Ishikawa (cell line): Measurements from ENCODE around the gene HDAC8.
A peak's percentile ranks its signal among the peaks of the same experiment; 100 is the strongest.

Experiments
- CEBPB ChIP-seq: IDR thresholded peaks from 2 replicates; pipeline ENCODE4 v1.6.1; 2012
- CREB1 ChIP-seq: IDR thresholded peaks from 2 replicates; pipeline ENCODE4 v1.6.1; 2012; ENCODE audit warnings: low read depth
- EGR1 ChIP-seq: IDR thresholded peaks from 2 replicates; pipeline ENCODE4 v1.6.1; 2012
- EP300 ChIP-seq: IDR thresholded peaks from 2 replicates; pipeline ENCODE4 v1.6.1; 2012; ENCODE audit warnings: borderline replicate concordance
- FOXM1 ChIP-seq: IDR thresholded peaks from 2 replicates; pipeline ENCODE4 v1.6.1; 2012; ENCODE audit warnings: low read depth, borderline replicate concordance
- MAX ChIP-seq: IDR thresholded peaks from 2 replicates; pipeline ENCODE4 v1.6.1; 2012
- NFIC ChIP-seq: IDR thresholded peaks from 2 replicates; pipeline ENCODE4 v1.6.1; 2012
- RAD21 ChIP-seq: IDR thresholded peaks from 2 replicates; pipeline ENCODE4 v1.6.1; 2012; ENCODE audit warnings: low read depth
- TAF1 ChIP-seq: IDR thresholded peaks from 2 replicates; pipeline ENCODE4 v1.6.1; 2012; ENCODE audit warnings: low read depth, mild to moderate bottlenecking
- TCF12 ChIP-seq: IDR thresholded peaks from 2 replicates; pipeline ENCODE4 v1.6.1; 2012; ENCODE audit warnings: low read depth
- TEAD4 ChIP-seq: IDR thresholded peaks from 2 replicates; pipeline ENCODE4 v1.6.1; 2012
- USF1 ChIP-seq: IDR thresholded peaks from 2 replicates; pipeline ENCODE4 v1.6.1; 2012
- YY1 ChIP-seq: IDR thresholded peaks from 2 replicates; pipeline ENCODE4 v1.6.1; 2012; ENCODE audit warnings: low read depth
- ZBTB7A ChIP-seq: IDR thresholded peaks from 2 replicates; pipeline ENCODE4 v1.6.1; 2012; ENCODE audit warnings: low read depth
- TF ChIP-seq, protein P1 (sequence below): IDR thresholded peaks from 2 replicates; pipeline ENCODE4 v1.6.1; 2012; ENCODE audit warnings: low read depth, mild to moderate bottlenecking

HDAC8 gene

GRCh38 chrX:72305286-72306084, 267.2 kb downstream of the HDAC8 start, which contains the start of gene CITED1:
TSS of gene CITED1 (minus strand) at chrX:72305914. CDS start at chrX:72302869, 3,045 bp downstream.
- peak; percentile 65 for TF ChIP-seq EGR1
- no peak for TF ChIP-seq YY1

DNA sequence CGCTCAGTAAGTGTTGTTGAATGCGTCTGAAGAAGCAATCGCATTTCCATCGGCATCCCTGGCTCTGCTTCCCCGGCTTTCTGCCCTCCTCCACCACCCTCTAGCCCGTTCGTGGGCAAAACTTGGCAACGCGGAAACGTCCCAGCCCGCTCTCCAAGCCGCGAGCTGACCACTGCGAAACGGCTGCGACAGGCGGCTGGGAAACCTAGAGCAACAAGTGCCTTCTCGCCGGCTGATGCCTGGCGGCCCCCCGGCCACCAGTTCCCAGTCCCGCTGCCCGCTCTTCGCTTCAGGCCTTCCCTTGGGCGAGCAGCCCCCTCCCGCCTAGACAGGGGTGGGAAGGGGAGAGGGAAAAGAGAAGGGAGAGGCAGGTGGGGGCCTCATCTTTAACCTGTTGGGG, 267.8 kb downstream of the HDAC8 start:
- TF ChIP-seq MAX (no peak), CEBPB (no peak), TEAD4 (no peak), TAF1 (no peak), EP300 (no peak), RAD21 (no peak), TCF12 (no peak), CREB1 (no peak), YY1 (no peak), EGR1 (no peak), ZBTB7A (no peak), FOXM1 (no peak), NFIC (no peak), USF1 (no peak)
- TF ChIP-seq, protein P1, sequence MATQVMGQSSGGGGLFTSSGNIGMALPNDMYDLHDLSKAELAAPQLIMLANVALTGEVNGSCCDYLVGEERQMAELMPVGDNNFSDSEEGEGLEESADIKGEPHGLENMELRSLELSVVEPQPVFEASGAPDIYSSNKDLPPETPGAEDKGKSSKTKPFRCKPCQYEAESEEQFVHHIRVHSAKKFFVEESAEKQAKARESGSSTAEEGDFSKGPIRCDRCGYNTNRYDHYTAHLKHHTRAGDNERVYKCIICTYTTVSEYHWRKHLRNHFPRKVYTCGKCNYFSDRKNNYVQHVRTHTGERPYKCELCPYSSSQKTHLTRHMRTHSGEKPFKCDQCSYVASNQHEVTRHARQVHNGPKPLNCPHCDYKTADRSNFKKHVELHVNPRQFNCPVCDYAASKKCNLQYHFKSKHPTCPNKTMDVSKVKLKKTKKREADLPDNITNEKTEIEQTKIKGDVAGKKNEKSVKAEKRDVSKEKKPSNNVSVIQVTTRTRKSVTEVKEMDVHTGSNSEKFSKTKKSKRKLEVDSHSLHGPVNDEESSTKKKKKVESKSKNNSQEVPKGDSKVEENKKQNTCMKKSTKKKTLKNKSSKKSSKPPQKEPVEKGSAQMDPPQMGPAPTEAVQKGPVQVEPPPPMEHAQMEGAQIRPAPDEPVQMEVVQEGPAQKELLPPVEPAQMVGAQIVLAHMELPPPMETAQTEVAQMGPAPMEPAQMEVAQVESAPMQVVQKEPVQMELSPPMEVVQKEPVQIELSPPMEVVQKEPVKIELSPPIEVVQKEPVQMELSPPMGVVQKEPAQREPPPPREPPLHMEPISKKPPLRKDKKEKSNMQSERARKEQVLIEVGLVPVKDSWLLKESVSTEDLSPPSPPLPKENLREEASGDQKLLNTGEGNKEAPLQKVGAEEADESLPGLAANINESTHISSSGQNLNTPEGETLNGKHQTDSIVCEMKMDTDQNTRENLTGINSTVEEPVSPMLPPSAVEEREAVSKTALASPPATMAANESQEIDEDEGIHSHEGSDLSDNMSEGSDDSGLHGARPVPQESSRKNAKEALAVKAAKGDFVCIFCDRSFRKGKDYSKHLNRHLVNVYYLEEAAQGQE: no peak

- no peak for TF ChIP-seq NFIC
- no peak for TF ChIP-seq EP300
- no peak for TF ChIP-seq USF1
- TF ChIP-seq TEAD4: no peak
- no peak for TF ChIP-seq CEBPB
- TF ChIP-seq EGR1: no peak
- TF ChIP-seq MAX: no peak
Observed at GRCh38 chrX:72301781-72302180, 270.9 kb downstream of the HDAC8 start.

DNA sequence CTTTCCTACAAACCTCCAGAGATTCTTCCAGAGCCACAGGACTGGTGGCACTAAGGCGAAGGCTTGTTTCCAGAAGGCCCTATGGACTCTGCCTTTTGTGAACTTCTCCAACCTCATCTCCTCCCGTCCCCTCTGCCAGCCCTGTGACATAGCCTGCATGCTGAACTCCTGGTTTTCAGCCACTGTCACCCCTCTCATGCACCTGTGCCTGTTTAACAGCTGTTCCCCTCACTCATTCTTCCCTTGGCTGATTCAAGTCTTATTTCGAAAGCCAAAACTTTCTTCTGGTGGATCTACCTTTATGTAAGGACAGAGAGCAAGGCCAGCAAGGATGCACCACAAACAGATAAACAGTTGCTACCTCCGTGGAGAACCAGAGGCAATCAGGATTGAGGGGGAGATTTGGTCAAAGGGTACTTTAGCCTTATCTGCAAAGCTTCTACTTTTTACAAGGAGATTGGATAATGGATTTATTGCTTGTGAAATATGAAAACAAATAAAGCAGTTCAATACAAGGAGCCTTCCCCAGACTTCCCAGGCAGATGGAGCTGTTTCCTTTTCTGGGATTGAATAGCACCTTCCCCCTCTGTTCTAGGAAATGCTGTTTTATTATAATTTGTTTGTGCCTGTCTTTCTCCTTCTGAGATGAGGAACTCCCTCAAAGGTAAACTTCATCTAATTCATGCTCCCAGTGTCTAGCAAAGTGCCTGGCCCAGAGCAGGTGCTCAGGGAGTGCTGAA, 272.6 kb downstream of the HDAC8 start:
- TF ChIP-seq ZBTB7A (no peak), EP300 (no peak), CREB1 (no peak), YY1 (no peak), RAD21 (no peak), CEBPB (no peak), USF1 (no peak), FOXM1 (no peak), NFIC (no peak)

DNA sequence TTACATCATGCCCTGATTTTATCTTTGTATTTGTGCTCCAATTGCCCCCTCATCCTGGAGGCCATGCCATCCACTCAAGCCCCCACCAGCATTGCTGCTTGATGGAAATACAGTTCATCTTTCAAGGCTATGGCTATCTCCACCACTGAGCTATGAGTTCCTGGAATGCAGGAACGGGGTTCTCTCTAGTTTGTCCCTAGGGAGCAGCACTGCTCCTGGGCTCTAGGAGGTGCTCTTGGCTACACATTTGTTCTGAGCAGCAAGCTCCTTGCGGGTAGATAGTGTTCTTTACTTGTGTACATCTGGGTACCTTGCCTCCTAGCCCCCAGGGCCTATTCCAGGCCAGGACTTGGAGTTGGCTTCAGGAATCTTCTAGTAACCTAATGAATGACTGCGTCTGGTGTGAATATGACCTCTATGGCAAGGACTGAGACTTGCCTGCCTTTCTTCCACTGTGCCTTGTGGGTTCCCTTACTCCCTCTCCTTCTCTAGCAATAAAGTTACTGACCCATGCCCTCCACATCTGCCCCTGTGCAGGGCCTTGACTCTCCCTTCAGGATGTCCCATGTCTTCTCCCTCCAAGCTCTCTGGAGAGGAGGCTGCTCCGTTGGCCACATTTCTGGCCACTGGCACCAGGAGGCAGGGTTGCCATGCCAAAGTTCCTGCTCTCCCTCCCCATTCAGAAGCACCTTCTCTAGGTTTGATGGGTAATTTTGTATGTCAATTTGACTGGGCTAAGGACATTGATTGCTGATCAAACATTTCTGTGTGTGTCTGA, 274.5 kb downstream of the HDAC8 start:
- TF ChIP-seq RAD21 (peak; percentile 70), TEAD4 (peak; percentile 39; the same call in 1 of the 2 replicates), ZBTB7A (no peak)

DNA sequence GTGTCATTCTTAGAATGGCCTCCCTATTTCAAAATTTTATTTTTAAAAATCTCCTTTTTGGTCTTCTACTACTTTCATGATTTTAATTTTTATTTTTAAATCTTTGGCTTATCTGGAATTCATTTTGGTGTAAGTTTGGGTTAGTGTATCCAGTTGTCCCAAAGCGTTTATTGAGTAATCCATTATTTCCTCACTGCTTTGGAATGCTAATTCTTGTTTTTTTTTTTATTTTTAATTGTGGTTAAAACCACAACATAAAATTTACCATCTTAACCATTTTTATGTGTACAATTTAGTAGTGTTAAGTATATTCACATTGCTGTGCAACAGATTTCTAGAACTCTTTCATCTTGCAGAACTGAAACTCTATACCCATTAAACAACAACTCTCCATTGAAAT, 275.7 kb downstream of the HDAC8 start:
- no peak for TF ChIP-seq RAD21
- no peak for TF ChIP-seq ZBTB7A
- TF ChIP-seq CEBPB: no peak
- no peak for TF ChIP-seq EGR1
- no peak for TF ChIP-seq TCF12
- no peak for TF ChIP-seq FOXM1
- no peak for TF ChIP-seq TAF1
- TF ChIP-seq EP300: no peak
- TF ChIP-seq TEAD4: no peak
- no peak for TF ChIP-seq CREB1
- no peak for TF ChIP-seq NFIC
- TF ChIP-seq MAX: no peak
- no peak for TF ChIP-seq YY1
- TF ChIP-seq, protein P1: no peak
- TF ChIP-seq USF1: no peak
